Neural cell (in vitro differentiated cells): ENCODE results near the gene ELMO1. TPM values are rescaled to one million over a fixed set of nuclear protein-coding genes. Genes with fewer than 3 reads are reported as not detected.

Experiments
- H2AFZ ChIP-seq: fragments of 200-600, 300-800 bp; sonication (generic), shearing (Covaris generic); 2 replicates; pipeline ENCODE4 v1.6.0; 2014; ENCODE audit warnings: low read depth, mild to moderate bottlenecking, antibody characterized with exemption, low read length, moderate library complexity
- H3F3A ChIP-seq: fragments of 200-600 bp; shearing (Covaris generic); 2 replicates; pipeline ENCODE4 v1.6.1; 2016; ENCODE audit warnings: mild to moderate bottlenecking, moderate library complexity, mixed read lengths, antibody characterized with exemption, low read length; ENCODE audit not compliant: insufficient read depth, poor library complexity, severe bottlenecking
- H3K27ac ChIP-seq: fragments of 200-600, 300-800 bp; sonication (generic), shearing (Covaris generic); 2 replicates; pipeline ENCODE4 v1.5.1; 2014; ENCODE audit warnings: mild to moderate bottlenecking, low read length, moderate library complexity
- H3K27me3 ChIP-seq: fragments of 300-800, 200-600 bp; sonication (generic), shearing (Covaris generic); 2 replicates; pipeline ENCODE4 v1.6.0; 2014; ENCODE audit warnings: mild to moderate bottlenecking, low read depth, low read length, moderate library complexity; ENCODE audit not compliant: insufficient read depth
- H3K36me3 ChIP-seq: fragments of 300-800, 200-600 bp; sonication (generic), shearing (Covaris generic); 2 replicates; pipeline ENCODE4 v1.5.1; 2014; ENCODE audit warnings: mild to moderate bottlenecking, antibody characterized with exemption, low read length, moderate library complexity; ENCODE audit not compliant: insufficient read depth
- H3K4me2 ChIP-seq: fragments of 300-800, 200-600 bp; sonication (generic), shearing (Covaris generic); 2 replicates; pipeline ENCODE4 v1.6.0; 2014; ENCODE audit warnings: mild to moderate bottlenecking, low read length
- H3K4me3 ChIP-seq: fragments of 300-800, 200-600 bp; sonication (generic), shearing (Covaris generic); 2 replicates; pipeline ENCODE4 v1.5.1; 2014; ENCODE audit warnings: mild to moderate bottlenecking, low read length, moderate library complexity
- H3K79me2 ChIP-seq: fragments of 200-600 bp; shearing (Covaris generic); replicated peaks from 2 replicates; pipeline ENCODE4 v1.6.0; 2014; ENCODE audit warnings: mild to moderate bottlenecking, low read length, moderate library complexity; ENCODE audit not compliant: insufficient read depth
- H3K9ac ChIP-seq: fragments of 300-800, 200-600 bp; sonication (generic), shearing (Covaris generic); 2 replicates; pipeline ENCODE4 v1.6.1; 2016; ENCODE audit warnings: mild to moderate bottlenecking, low read length, mixed read lengths
- H3K9me2 ChIP-seq: fragments of 200-600 bp; shearing (Covaris generic); 2 replicates; pipeline ENCODE4 v1.6.1; 2016; ENCODE audit warnings: mild to moderate bottlenecking, low read length, mixed read lengths; ENCODE audit not compliant: insufficient read depth
- H3K9me3 ChIP-seq: fragments of 200-600, 300-800 bp; sonication (generic), shearing (Covaris generic); 2 replicates; pipeline ENCODE4 v1.6.1; 2016; ENCODE audit warnings: mild to moderate bottlenecking, mixed run types, low read length, moderate library complexity, mixed read lengths
- H4K20me1 ChIP-seq: fragments of 200-600 bp; shearing (Covaris generic); 2 replicates; pipeline ENCODE4 v1.6.1; 2016; ENCODE audit warnings: mild to moderate bottlenecking, mixed run types; ENCODE audit not compliant: insufficient read depth
- EP300 ChIP-seq: fragments of 450-650 bp; conservative IDR thresholded peaks from 2 replicates; pipeline ENCODE4 v1.6.1; 2014; ENCODE audit warnings: antibody characterized with exemption, mild to moderate bottlenecking, moderate library complexity; ENCODE audit not compliant: poor library complexity, severe bottlenecking
- EZH2 ChIP-seq: fragments of 200-600, 300-800 bp; shearing (Covaris generic), sonication (generic); IDR thresholded peaks from 2 replicates; pipeline ENCODE4 v1.6.1; 2014; ENCODE audit warnings: antibody characterized with exemption, low read length, borderline replicate concordance, mild to moderate bottlenecking; ENCODE audit not compliant: insufficient read depth, poor library complexity, severe bottlenecking
- MXI1 ChIP-seq: fragments of 450-650 bp; conservative IDR thresholded peaks from 2 replicates; pipeline ENCODE4 v1.6.1; 2014; ENCODE audit warnings: antibody characterized with exemption, mild to moderate bottlenecking; ENCODE audit not compliant: poor library complexity, severe bottlenecking
- POLR2AphosphoS5 ChIP-seq: IDR thresholded peaks from 2 replicates; pipeline ENCODE4 v1.6.1; 2012
- RAD21 ChIP-seq: fragments of 450-650 bp; conservative IDR thresholded peaks from 2 replicates; pipeline ENCODE4 v1.6.1; 2014; ENCODE audit warnings: antibody characterized with exemption, mild to moderate bottlenecking, moderate library complexity
- SMC3 ChIP-seq: fragments of 450-650 bp; conservative IDR thresholded peaks from 2 replicates; pipeline ENCODE4 v1.6.1; 2014; ENCODE audit warnings: antibody characterized with exemption, mild to moderate bottlenecking, moderate library complexity; ENCODE audit not compliant: poor library complexity
- TAF1 ChIP-seq: IDR thresholded peaks from 2 replicates; pipeline ENCODE4 v1.6.1; 2012; ENCODE audit warnings: low read depth
- polyA plus RNA-seq: library from polyadenylated mRNA; depleted of rRNA; stranded (reverse); fragments of >200 nt; gene quantifications from 2 replicates; pipeline ENCODE4 v1.2.3, GENCODE V29; 2014
- TF ChIP-seq, protein P1 (sequence below): IDR thresholded peaks from 2 replicates; pipeline ENCODE4 v1.6.1; 2012; ENCODE audit warnings: borderline replicate concordance
- TF ChIP-seq, protein P2 (sequence below): fragments of 450-650 bp; IDR thresholded peaks from 2 replicates; pipeline ENCODE4 v1.5.1; 2014; ENCODE audit warnings: antibody characterized with exemption, mild to moderate bottlenecking, moderate library complexity; ENCODE audit not compliant: poor library complexity, severe bottlenecking

Gene ELMO1
- polyA plus RNA-seq, 1 donor from 2014 or later: 12.2 TPM

DNA sequence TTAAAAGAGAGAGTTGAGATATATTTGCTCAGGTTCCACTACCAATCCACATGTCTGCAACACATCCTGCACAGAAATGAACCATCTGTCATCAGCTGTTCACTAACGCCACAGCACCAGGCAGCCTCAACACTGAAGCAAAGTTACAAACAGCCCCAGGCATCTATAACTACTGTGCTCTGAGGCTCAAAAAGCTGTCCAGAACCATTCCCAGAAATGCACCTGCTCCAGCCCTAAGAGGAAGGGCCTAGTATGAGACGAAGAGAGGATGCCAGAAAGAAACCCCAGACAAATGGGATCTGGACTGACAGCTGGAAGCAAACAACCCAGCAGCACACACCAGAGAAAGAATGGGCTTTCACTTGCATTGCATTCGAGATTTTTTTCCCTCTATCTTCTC, 159.3 kb downstream of the ELMO1 start:
- Histone ChIP-seq H4K20me1 (no peaks in the 10 kb centered on the region), H3K27me3 (no peaks in the 10 kb centered on the region), H3K27ac (no peak overlapping the region), H3F3A (no peaks in the 10 kb centered on the region), H3K9ac (no peak overlapping the region), H2AFZ (no peak overlapping the region), H3K36me3 (no peaks in the 10 kb centered on the region), H3K79me2 (no peaks in the 10 kb centered on the region), H3K9me3 (no peaks in the 10 kb centered on the region), H3K4me3 (no peak overlapping the region), H3K4me2 (no peak overlapping the region), H3K9me2 (no peaks in the 10 kb centered on the region)
- TF ChIP-seq POLR2AphosphoS5: no peak

DNA sequence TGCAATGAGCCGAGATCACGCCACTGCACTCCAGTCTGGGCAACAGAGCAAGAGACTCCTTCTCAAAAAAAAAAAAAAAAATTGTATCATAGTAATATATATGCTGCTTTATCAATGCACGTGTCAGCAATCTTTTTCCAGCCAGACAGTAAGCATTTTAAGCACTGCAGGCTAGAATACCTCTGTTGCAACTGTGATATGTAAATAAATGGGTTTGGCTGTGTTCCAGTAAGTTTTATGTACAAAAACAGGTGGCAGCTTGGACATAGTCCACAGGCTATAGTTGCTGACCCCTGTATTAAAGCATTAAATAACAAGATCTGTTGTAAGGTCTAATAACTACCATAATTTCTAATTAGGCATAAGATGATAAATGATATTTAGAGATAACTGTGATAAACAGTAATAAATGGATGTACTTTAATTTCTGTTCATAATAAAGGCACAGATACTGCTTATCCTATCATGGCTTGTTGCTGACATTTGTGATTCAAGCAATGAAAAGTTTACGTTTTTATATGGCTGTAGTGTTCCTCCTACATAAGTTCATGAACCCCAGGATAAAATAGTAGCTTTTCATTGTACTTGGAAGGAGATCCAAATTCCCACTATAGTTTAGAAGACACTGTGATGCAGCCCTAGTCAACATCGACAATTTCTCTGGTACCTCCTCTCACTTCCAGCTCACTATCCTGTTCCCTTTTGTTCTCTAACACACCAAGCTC, 161.4 kb downstream of the ELMO1 start:
- Histone ChIP-seq H3K36me3 (no peaks in the 10 kb centered on the region), H3K79me2 (no peaks in the 10 kb centered on the region), H4K20me1 (no peaks in the 10 kb centered on the region), H3K9ac (no peak overlapping the region), H3K27ac (no peak overlapping the region), H3K4me2 (no peak overlapping the region), H3K27me3 (no peaks in the 10 kb centered on the region), H3K4me3 (no peak overlapping the region), H3K9me3 (no peaks in the 10 kb centered on the region), H3K9me2 (no peaks in the 10 kb centered on the region), H3F3A (no peaks in the 10 kb centered on the region), H2AFZ (no peak overlapping the region)
- TF ChIP-seq, protein P1, sequence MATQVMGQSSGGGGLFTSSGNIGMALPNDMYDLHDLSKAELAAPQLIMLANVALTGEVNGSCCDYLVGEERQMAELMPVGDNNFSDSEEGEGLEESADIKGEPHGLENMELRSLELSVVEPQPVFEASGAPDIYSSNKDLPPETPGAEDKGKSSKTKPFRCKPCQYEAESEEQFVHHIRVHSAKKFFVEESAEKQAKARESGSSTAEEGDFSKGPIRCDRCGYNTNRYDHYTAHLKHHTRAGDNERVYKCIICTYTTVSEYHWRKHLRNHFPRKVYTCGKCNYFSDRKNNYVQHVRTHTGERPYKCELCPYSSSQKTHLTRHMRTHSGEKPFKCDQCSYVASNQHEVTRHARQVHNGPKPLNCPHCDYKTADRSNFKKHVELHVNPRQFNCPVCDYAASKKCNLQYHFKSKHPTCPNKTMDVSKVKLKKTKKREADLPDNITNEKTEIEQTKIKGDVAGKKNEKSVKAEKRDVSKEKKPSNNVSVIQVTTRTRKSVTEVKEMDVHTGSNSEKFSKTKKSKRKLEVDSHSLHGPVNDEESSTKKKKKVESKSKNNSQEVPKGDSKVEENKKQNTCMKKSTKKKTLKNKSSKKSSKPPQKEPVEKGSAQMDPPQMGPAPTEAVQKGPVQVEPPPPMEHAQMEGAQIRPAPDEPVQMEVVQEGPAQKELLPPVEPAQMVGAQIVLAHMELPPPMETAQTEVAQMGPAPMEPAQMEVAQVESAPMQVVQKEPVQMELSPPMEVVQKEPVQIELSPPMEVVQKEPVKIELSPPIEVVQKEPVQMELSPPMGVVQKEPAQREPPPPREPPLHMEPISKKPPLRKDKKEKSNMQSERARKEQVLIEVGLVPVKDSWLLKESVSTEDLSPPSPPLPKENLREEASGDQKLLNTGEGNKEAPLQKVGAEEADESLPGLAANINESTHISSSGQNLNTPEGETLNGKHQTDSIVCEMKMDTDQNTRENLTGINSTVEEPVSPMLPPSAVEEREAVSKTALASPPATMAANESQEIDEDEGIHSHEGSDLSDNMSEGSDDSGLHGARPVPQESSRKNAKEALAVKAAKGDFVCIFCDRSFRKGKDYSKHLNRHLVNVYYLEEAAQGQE: no peak
- TF ChIP-seq POLR2AphosphoS5 (no peak), SMC3 (no peak), RAD21 (no peak), TAF1 (no peak), EP300 (no peak)
- TF ChIP-seq, protein P2, sequence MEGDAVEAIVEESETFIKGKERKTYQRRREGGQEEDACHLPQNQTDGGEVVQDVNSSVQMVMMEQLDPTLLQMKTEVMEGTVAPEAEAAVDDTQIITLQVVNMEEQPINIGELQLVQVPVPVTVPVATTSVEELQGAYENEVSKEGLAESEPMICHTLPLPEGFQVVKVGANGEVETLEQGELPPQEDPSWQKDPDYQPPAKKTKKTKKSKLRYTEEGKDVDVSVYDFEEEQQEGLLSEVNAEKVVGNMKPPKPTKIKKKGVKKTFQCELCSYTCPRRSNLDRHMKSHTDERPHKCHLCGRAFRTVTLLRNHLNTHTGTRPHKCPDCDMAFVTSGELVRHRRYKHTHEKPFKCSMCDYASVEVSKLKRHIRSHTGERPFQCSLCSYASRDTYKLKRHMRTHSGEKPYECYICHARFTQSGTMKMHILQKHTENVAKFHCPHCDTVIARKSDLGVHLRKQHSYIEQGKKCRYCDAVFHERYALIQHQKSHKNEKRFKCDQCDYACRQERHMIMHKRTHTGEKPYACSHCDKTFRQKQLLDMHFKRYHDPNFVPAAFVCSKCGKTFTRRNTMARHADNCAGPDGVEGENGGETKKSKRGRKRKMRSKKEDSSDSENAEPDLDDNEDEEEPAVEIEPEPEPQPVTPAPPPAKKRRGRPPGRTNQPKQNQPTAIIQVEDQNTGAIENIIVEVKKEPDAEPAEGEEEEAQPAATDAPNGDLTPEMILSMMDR: no peak

DNA sequence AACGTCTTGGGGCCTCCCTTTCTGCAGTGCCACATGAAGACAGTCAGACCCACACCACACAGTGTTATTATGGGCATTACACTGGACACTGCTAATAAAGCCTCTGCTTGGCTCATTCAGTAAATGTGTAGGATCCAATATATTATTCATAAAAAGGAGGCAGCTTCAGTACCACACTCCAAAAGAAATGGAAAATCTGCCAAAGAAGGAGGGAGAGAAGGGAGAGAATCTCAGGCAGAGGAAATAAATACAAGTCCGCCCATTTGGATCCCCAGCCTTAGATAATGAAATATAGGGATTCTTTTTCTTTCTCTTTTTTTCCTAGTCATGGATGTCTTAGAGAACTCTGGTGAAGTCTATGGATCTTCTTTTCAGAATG, 162.2 kb downstream of the ELMO1 start:
- Histone ChIP-seq H3K9me2 (no peaks in the 10 kb centered on the region), H2AFZ (no peak overlapping the region), H3K9ac (no peak overlapping the region), H3K27me3 (no peaks in the 10 kb centered on the region), H3K27ac (no peak overlapping the region), H3K36me3 (no peaks in the 10 kb centered on the region), H4K20me1 (no peaks in the 10 kb centered on the region), H3K4me2 (no peak overlapping the region), H3K9me3 (no peaks in the 10 kb centered on the region), H3K4me3 (no peak overlapping the region), H3F3A (no peaks in the 10 kb centered on the region), H3K79me2 (no peaks in the 10 kb centered on the region)
- no peak for TF ChIP-seq MXI1
- TF ChIP-seq, protein P1: no peak
- TF ChIP-seq, protein P2: no peak
- no peak for TF ChIP-seq EZH2
- TF ChIP-seq TAF1: no peak
- TF ChIP-seq RAD21: no peak
- no peak for TF ChIP-seq EP300
- no peak for TF ChIP-seq POLR2AphosphoS5
- TF ChIP-seq SMC3: no peak
